Neural progenitor cell (in vitro differentiated cells): ENCODE measurements around the gene TLR4. TPM values are rescaled to one million over a fixed set of nuclear protein-coding genes. Genes with fewer than 3 reads are reported as not detected.

Experiments used
- DNase-seq: peaks from one replicate; pipeline ENCODE4 v3.0.0-alpha.2; 2016; ENCODE audit warnings: low spot score
- H2AFZ ChIP-seq: fragments of 200-600 bp; sonication (generic); replicated peaks from 2 replicates; pipeline ENCODE4 v1.6.1; 2016; ENCODE audit warnings: antibody characterized with exemption
- H3F3A ChIP-seq: fragments of 200-600 bp; sonication (generic); 2 replicates; pipeline ENCODE4 v1.6.1; 2016; ENCODE audit warnings: antibody characterized with exemption, low read depth
- H3K27ac ChIP-seq: fragments of 200-600 bp; sonication (generic); 2 replicates; pipeline ENCODE4 v1.5.1; 2016; ENCODE audit warnings: mild to moderate bottlenecking
- H3K27me3 ChIP-seq: fragments of 200-600 bp; sonication (generic); 2 replicates; pipeline ENCODE4 v1.6.1; 2016; ENCODE audit warnings: mild to moderate bottlenecking, moderate library complexity
- H3K36me3 ChIP-seq: fragments of 200-600 bp; sonication (generic); 2 replicates; pipeline ENCODE4 v1.5.1; 2016
- H3K4me1 ChIP-seq: fragments of 200-600 bp; sonication (generic); 2 replicates; pipeline ENCODE4 v1.6.1; 2016; ENCODE audit warnings: mixed run types
- H3K4me2 ChIP-seq: fragments of 200-600 bp; sonication (generic); 2 replicates; pipeline ENCODE4 v1.6.1; 2016
- H3K4me3 ChIP-seq: fragments of 200-600 bp; sonication (generic); 2 replicates; pipeline ENCODE4 v1.5.1; 2016
- H3K79me2 ChIP-seq: fragments of 200-600 bp; sonication (generic); 2 replicates; pipeline ENCODE4 v1.6.1; 2016; ENCODE audit warnings: low read depth
- H3K9ac ChIP-seq: fragments of 200-600 bp; sonication (generic); 2 replicates; pipeline ENCODE4 v1.6.1; 2016
- H3K9me3 ChIP-seq: fragments of 200-600 bp; sonication (generic); 2 replicates; pipeline ENCODE4 v1.5.1; 2016; ENCODE audit warnings: low read depth
- H4K20me1 ChIP-seq: fragments of 200-600 bp; sonication (generic); 2 replicates; pipeline ENCODE4 v1.6.1; 2016; ENCODE audit warnings: low read depth
- H3K27ac Mint-ChIP-seq: 3 replicates; pipeline ENCODE4 v1.8.0; 2021; ENCODE audit warnings: mixed read lengths
- H3K27me3 Mint-ChIP-seq: 2 replicates; pipeline ENCODE4 v1.8.0; 2022; ENCODE audit warnings: low read depth, mild to moderate bottlenecking, inconsistent platforms, moderate library complexity, mixed read lengths; ENCODE audit not compliant: insufficient read depth
- H3K36me3 Mint-ChIP-seq: 3 replicates; pipeline ENCODE4 v1.8.0; 2021; ENCODE audit warnings: mixed read lengths
- H3K4me1 Mint-ChIP-seq: 3 replicates; pipeline ENCODE4 v1.8.0; 2021; ENCODE audit warnings: mixed read lengths
- H3K4me3 Mint-ChIP-seq: 3 replicates; pipeline ENCODE4 v1.8.0; 2021; ENCODE audit warnings: mild to moderate bottlenecking, moderate library complexity, mixed read lengths
- H3K9me3 Mint-ChIP-seq: 3 replicates; pipeline ENCODE4 v1.8.0; 2020; ENCODE audit warnings: mixed read lengths
- EZH2 ChIP-seq: fragments of 200-600 bp; sonication (generic); IDR thresholded peaks from 2 replicates; pipeline ENCODE4 v1.6.1; 2017; ENCODE audit warnings: antibody characterized with exemption, mild to moderate bottlenecking, moderate library complexity
- EZH2phosphoT487 ChIP-seq: fragments of 200-600 bp; sonication (generic); IDR thresholded peaks from 2 replicates; pipeline ENCODE4 v1.6.1; 2017; ENCODE audit warnings: antibody characterized with exemption
- total RNA-seq: library from RNA; depleted of rRNA; stranded (reverse); fragments of >200 nt; gene quantifications from 2 replicates; pipeline ENCODE4 v1.2.3, GENCODE V29; 2015; ENCODE audit warnings: low replicate concordance
- TF ChIP-seq, protein P1 (sequence below): fragments of 200-600 bp; sonication (generic); IDR thresholded peaks from 2 replicates; pipeline ENCODE4 v1.5.1; 2017; ENCODE audit warnings: antibody characterized with exemption, mild to moderate bottlenecking

Gene TLR4
- total RNA-seq, 1 donor from 2014 or later = 0.24 TPM

DNA sequence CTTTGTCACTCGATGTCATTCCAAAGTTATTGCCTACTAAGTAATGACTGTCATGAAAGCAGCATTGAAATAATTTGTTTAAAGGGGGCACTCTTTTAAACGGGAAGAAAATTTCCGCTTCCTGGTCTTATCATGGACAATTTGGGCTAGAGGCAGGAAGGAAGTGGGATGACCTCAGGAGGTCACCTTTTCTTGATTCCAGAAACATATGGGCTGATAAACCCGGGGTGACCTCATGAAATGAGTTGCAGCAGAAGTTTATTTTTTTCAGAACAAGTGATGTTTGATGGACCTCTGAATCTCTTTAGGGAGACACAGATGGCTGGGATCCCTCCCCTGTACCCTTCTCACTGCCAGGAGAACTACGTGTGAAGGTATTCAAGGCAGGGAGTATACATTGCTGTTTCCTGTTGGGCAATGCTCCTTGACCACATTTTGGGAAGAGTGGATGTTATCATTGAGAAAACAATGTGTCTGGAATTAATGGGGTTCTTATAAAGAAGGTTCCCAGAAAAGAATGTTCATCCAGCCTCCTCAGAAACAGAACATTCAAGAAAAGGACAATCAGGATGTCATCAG lies 11.3 kb downstream of the TLR4 start:
- TF ChIP-seq EZH2 (no peak), EZH2phosphoT487 (no peak)
- TF ChIP-seq, protein P1, sequence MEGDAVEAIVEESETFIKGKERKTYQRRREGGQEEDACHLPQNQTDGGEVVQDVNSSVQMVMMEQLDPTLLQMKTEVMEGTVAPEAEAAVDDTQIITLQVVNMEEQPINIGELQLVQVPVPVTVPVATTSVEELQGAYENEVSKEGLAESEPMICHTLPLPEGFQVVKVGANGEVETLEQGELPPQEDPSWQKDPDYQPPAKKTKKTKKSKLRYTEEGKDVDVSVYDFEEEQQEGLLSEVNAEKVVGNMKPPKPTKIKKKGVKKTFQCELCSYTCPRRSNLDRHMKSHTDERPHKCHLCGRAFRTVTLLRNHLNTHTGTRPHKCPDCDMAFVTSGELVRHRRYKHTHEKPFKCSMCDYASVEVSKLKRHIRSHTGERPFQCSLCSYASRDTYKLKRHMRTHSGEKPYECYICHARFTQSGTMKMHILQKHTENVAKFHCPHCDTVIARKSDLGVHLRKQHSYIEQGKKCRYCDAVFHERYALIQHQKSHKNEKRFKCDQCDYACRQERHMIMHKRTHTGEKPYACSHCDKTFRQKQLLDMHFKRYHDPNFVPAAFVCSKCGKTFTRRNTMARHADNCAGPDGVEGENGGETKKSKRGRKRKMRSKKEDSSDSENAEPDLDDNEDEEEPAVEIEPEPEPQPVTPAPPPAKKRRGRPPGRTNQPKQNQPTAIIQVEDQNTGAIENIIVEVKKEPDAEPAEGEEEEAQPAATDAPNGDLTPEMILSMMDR = no peak

GRCh38 chr9:117718085-117718484 lies 13.9 kb downstream of the TLR4 start:
- H3K9ac ChIP-seq = no peak overlapping the region
- H3K27me3 ChIP-seq = no peaks in the 10 kb centered on the region
- Mint-ChIP-seq H3K27me3 (peaks cover 2% of the 10 kb centered on the region), H3K4me3 (no peak overlapping the region), H3K9me3 (no peaks in the 10 kb centered on the region), H3K4me1 (no peaks in the 10 kb centered on the region), H3K27ac (no peak overlapping the region), H3K36me3 (no peaks in the 10 kb centered on the region)
- H3K4me3 ChIP-seq = no peak overlapping the region
- H3F3A ChIP-seq = no peaks in the 10 kb centered on the region
- no peak overlapping the region for H3K27ac ChIP-seq
- H4K20me1 ChIP-seq = no peaks in the 10 kb centered on the region
- H2AFZ ChIP-seq = no peak overlapping the region
- H3K36me3 ChIP-seq = no peaks in the 10 kb centered on the region
- H3K4me2 ChIP-seq = no peak overlapping the region
- no peak for DNase-seq
- H3K9me3 ChIP-seq = no peaks in the 10 kb centered on the region
- no peaks in the 10 kb centered on the region for H3K4me1 ChIP-seq
- TF ChIP-seq, protein P1 = no peak
- no peak for TF ChIP-seq EZH2
- TF ChIP-seq EZH2phosphoT487 = no peak
- no peaks in the 10 kb centered on the region for H3K79me2 ChIP-seq

More for the DNA sequence above, 11.3 kb downstream of the TLR4 start:
- Histone ChIP-seq H2AFZ (no peak overlapping the region), H3K4me1 (peaks cover 4% of the 10 kb centered on the region), H3K4me3 (no peak overlapping the region), H3K79me2 (no peaks in the 10 kb centered on the region), H3K4me2 (no peak overlapping the region), H3F3A (no peaks in the 10 kb centered on the region), H3K36me3 (no peaks in the 10 kb centered on the region), H3K9me3 (no peaks in the 10 kb centered on the region), H3K27me3 (no peaks in the 10 kb centered on the region), H4K20me1 (no peaks in the 10 kb centered on the region), H3K27ac (no peak overlapping the region), H3K9ac (no peak overlapping the region)
- Mint-ChIP-seq H3K4me3 (no peak overlapping the region), H3K27ac (no peak overlapping the region), H3K36me3 (no peaks in the 10 kb centered on the region), H3K4me1 (no peaks in the 10 kb centered on the region), H3K9me3 (no peaks in the 10 kb centered on the region), H3K27me3 (peaks cover under 1% of the 10 kb centered on the region)
- DNase-seq = no peak

DNA sequence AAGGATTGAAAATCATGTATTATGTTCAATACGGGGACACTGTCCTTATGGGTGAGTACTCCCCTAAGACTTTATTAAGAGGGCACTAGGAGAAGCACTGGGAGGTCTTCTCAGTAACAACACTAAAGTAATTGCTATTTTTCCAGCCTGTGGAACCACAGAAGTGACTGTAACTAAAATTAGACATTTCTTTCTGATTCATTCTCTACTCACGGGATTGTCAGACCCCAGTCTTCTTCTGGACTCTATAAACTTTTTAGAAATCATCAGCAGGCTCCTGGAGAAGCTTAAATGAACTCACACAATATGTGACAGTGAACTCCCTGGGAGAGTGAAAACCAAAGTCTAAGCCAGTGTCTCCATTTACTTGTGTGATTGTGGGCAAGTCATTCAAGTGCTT lies 14.5 kb downstream of the TLR4 start:
- Histone ChIP-seq H2AFZ (no peak overlapping the region), H3K4me1 (no peaks in the 10 kb centered on the region), H3K9ac (no peak overlapping the region), H3K4me2 (no peak overlapping the region), H3F3A (no peaks in the 10 kb centered on the region), H3K27me3 (no peaks in the 10 kb centered on the region), H3K79me2 (no peaks in the 10 kb centered on the region), H4K20me1 (no peaks in the 10 kb centered on the region), H3K4me3 (no peak overlapping the region), H3K36me3 (no peaks in the 10 kb centered on the region), H3K27ac (no peak overlapping the region), H3K9me3 (no peaks in the 10 kb centered on the region)
- Mint-ChIP-seq H3K36me3 (no peaks in the 10 kb centered on the region), H3K4me3 (no peak overlapping the region), H3K27me3 (peaks cover 2% of the 10 kb centered on the region), H3K27ac (no peak overlapping the region), H3K4me1 (no peaks in the 10 kb centered on the region), H3K9me3 (no peaks in the 10 kb centered on the region)
- DNase-seq = no peak
- TF ChIP-seq EZH2phosphoT487 = no peak
- TF ChIP-seq EZH2 = no peak
- TF ChIP-seq, protein P1 = no peak
